Activated CD8-positive, alpha-beta memory T cell treated with anti-CD3 and anti-CD28 coated beads, Interleukin-2, amount 10 ng/mL, durations not matched to agents 7 days and 5 days (primary cell): Measurements from ENCODE around the gene TMEM229B. TPM values are rescaled to one million over a fixed set of nuclear protein-coding genes. Genes with fewer than 3 reads are reported as not detected.

Source experiments
- ATAC-seq: fragments of 150-1000 bp; cut with Tn5 transposase; one replicate; pipeline ENCODE4 v1.10.0; 2021; ENCODE audit warnings: moderate library complexity
- CTCF ChIA-PET: fragments of 350-600 bp; sonication (Branson Sonifier 250); formaldehyde crosslinking; loops from one replicate; lab custom pipeline; 2021; ENCODE audit warnings: antibody characterized with exemption; lab: Charles Lee
- DNase-seq: peaks from one replicate; pipeline ENCODE4 v3.0.0-alpha.2; 2020
- H3K27ac Mint-ChIP-seq: one replicate; pipeline ENCODE4 v1.8.0; 2021; ENCODE audit warnings: mild to moderate bottlenecking, mixed read lengths
- H3K27me3 Mint-ChIP-seq: one replicate; pipeline ENCODE4 v1.8.0; 2021; ENCODE audit warnings: mixed read lengths
- H3K36me3 Mint-ChIP-seq: one replicate; pipeline ENCODE4 v1.8.0; 2021; ENCODE audit warnings: mild to moderate bottlenecking, mixed read lengths
- H3K4me1 Mint-ChIP-seq: one replicate; pipeline ENCODE4 v1.8.0; 2021; ENCODE audit warnings: mixed read lengths
- H3K4me3 Mint-ChIP-seq: one replicate; pipeline ENCODE4 v1.8.0; 2021; ENCODE audit warnings: mild to moderate bottlenecking, moderate library complexity, mixed read lengths
- H3K9me3 Mint-ChIP-seq: one replicate; pipeline ENCODE4 v1.8.0; 2022; ENCODE audit warnings: low read depth, mixed read lengths
- total RNA-seq, 2 experiments: library from RNA; stranded (reverse); gene quantifications; one replicate each; pipeline ENCODE4 v1.2.3, GENCODE V29; 2021

The TMEM229B gene
- total RNA-seq, 2 experiments from 2014 or later = 5.1 to 7.0 TPM

GRCh38 chr14:67492538-67492937, 4.0 kb upstream of the TMEM229B start:
- CTCF ChIA-PET = no interaction called here
- peaks cover 12% of the 10 kb centered on the region for H3K27me3 Mint-ChIP-seq
- no peak overlapping the region for H3K4me3 Mint-ChIP-seq
- DNase-seq = no peak
- H3K9me3 Mint-ChIP-seq = peaks cover 15% of the 10 kb centered on the region
- H3K36me3 Mint-ChIP-seq = peaks cover 14% of the 10 kb centered on the region
- H3K4me1 Mint-ChIP-seq = peaks cover 28% of the 10 kb centered on the region
- no peak overlapping the region for H3K27ac Mint-ChIP-seq
- no peak for ATAC-seq

GRCh38 chr14:67491741-67492507, 3.4 kb upstream of the TMEM229B start:
- peaks cover 14% of the 10 kb centered on the region for H3K36me3 Mint-ChIP-seq
- CTCF ChIA-PET = no interaction called here
- peaks cover 12% of the 10 kb centered on the region for H3K27me3 Mint-ChIP-seq
- H3K9me3 Mint-ChIP-seq = peaks cover 15% of the 10 kb centered on the region
- DNase-seq (no peak), ATAC-seq (no peak)
- no peak overlapping the region for H3K27ac Mint-ChIP-seq
- peaks cover 28% of the 10 kb centered on the region for H3K4me1 Mint-ChIP-seq
- no peak overlapping the region for H3K4me3 Mint-ChIP-seq

- CTCF ChIA-PET = no interaction called here
- Mint-ChIP-seq H3K36me3 (peaks cover 19% of the 10 kb centered on the region), H3K27ac (no peak overlapping the region), H3K27me3 (peaks cover 12% of the 10 kb centered on the region), H3K4me1 (peaks cover 32% of the 10 kb centered on the region), H3K9me3 (peaks cover 15% of the 10 kb centered on the region), H3K4me3 (no peak overlapping the region)
- DNase-seq = no peak
- no peak for ATAC-seq
Observed at GRCh38 chr14:67491285-67491684, 2.8 kb upstream of the TMEM229B start.

GRCh38 chr14:67490196-67490595, 1.7 kb upstream of the TMEM229B start:
- Mint-ChIP-seq H3K27ac (no peak overlapping the region), H3K27me3 (peaks cover 12% of the 10 kb centered on the region)

GRCh38 chr14:67487332-67487731, 1.2 kb downstream of the TMEM229B start:
- Mint-ChIP-seq H3K4me3 (no peak overlapping the region), H3K4me1 (peaks cover 39% of the 10 kb centered on the region), H3K27me3 (peaks cover 12% of the 10 kb centered on the region), H3K36me3 (peaks cover 9% of the 10 kb centered on the region), H3K9me3 (no peaks in the 10 kb centered on the region), H3K27ac (no peak overlapping the region)
- CTCF ChIA-PET = interaction anchor here (1.1 to 2.7 kb wide), 4 partner anchors 61 to 128 kb away, joined by 3 to 13 read pairs (median 6); partner anchors contain the start of gene ATP6V1D
- no peak for ATAC-seq
- no peak for DNase-seq

More at GRCh38 chr14:67490196-67490595, 1.7 kb upstream of the TMEM229B start:
- H3K9me3 Mint-ChIP-seq = peaks cover 15% of the 10 kb centered on the region
- peaks cover 24% of the 10 kb centered on the region for H3K36me3 Mint-ChIP-seq
- CTCF ChIA-PET = interaction anchor here (0.7 kb wide), 1 partner anchor 24 kb away, joined by 3 read pairs; no protein-coding TSS in a partner anchor
- DNase-seq (no peak), ATAC-seq (no peak)
- peaks cover 37% of the 10 kb centered on the region for H3K4me1 Mint-ChIP-seq
- H3K4me3 Mint-ChIP-seq = no peak overlapping the region

GRCh38 chr14:67486890-67487289, 1.6 kb downstream of the TMEM229B start:
- CTCF ChIA-PET = interaction anchor here (1.2 to 2.7 kb wide), 3 partner anchors 60 to 127 kb away, joined by 3 to 13 read pairs (median 9); partner anchors contain the start of gene ATP6V1D
- DNase-seq = no peak
- H3K27me3 Mint-ChIP-seq = peaks cover 12% of the 10 kb centered on the region
- no peak overlapping the region for H3K4me3 Mint-ChIP-seq
- no peak for ATAC-seq
- no peak overlapping the region for H3K27ac Mint-ChIP-seq
- H3K9me3 Mint-ChIP-seq = no peaks in the 10 kb centered on the region
- peaks cover 9% of the 10 kb centered on the region for H3K36me3 Mint-ChIP-seq
- H3K4me1 Mint-ChIP-seq = peaks cover 39% of the 10 kb centered on the region

- no peaks in the 10 kb centered on the region for H3K9me3 Mint-ChIP-seq
- no peak for DNase-seq
- ATAC-seq = no peak
- H3K36me3 Mint-ChIP-seq = peaks cover 9% of the 10 kb centered on the region
- H3K27ac Mint-ChIP-seq = no peak overlapping the region
- no peak overlapping the region for H3K4me3 Mint-ChIP-seq
- H3K27me3 Mint-ChIP-seq = peaks cover 4% of the 10 kb centered on the region
- peaks cover 37% of the 10 kb centered on the region for H3K4me1 Mint-ChIP-seq
- CTCF ChIA-PET = no interaction called here
Observed at GRCh38 chr14:67485501-67486095, 2.9 kb downstream of the TMEM229B start.

- H3K4me1 Mint-ChIP-seq = peaks cover 25% of the 10 kb centered on the region
- CTCF ChIA-PET = no interaction called here
- H3K36me3 Mint-ChIP-seq = peaks cover 9% of the 10 kb centered on the region
Observed at GRCh38 chr14:67483579-67484285, 4.8 kb downstream of the TMEM229B start.

GRCh38 chr14:67482231-67483164, 6.0 kb downstream of the TMEM229B start:
- Mint-ChIP-seq H3K4me1 (peaks cover 13% of the 10 kb centered on the region), H3K4me3 (no peak overlapping the region), H3K36me3 (peaks cover 9% of the 10 kb centered on the region), H3K27ac (no peak overlapping the region), H3K27me3 (no peaks in the 10 kb centered on the region), H3K9me3 (no peaks in the 10 kb centered on the region)
- ATAC-seq (no peak), DNase-seq (no peak)
- CTCF ChIA-PET = interaction anchor here (0.7 to 1.3 kb wide), 2 partner anchors 35 to 88 kb away, joined by 3 to 5 read pairs; no protein-coding TSS in a partner anchor

More at GRCh38 chr14:67483579-67484285, 4.8 kb downstream of the TMEM229B start:
- Mint-ChIP-seq H3K9me3 (no peaks in the 10 kb centered on the region), H3K27me3 (no peaks in the 10 kb centered on the region), H3K4me3 (no peak overlapping the region), H3K27ac (no peak overlapping the region)
- DNase-seq (no peak), ATAC-seq (no peak)

GRCh38 chr14:67480011-67480410, 8.5 kb downstream of the TMEM229B start:
- Mint-ChIP-seq H3K27me3 (no peaks in the 10 kb centered on the region), H3K36me3 (no peaks in the 10 kb centered on the region)
- CTCF ChIA-PET = interaction anchor here (0.8 to 1.2 kb wide), 2 partner anchors 8 to 52 kb away, joined by 3 read pairs; partner anchors contain the start of gene TMEM229B

GRCh38 chr14:67478800-67479084, 9.8 kb downstream of the TMEM229B start:
- CTCF ChIA-PET = no interaction called here
- H3K27ac Mint-ChIP-seq = peak overlapping the region; percentile 8
- ATAC-seq (no peak), DNase-seq (no peak)
- no peaks in the 10 kb centered on the region for H3K36me3 Mint-ChIP-seq
- H3K27me3 Mint-ChIP-seq = no peaks in the 10 kb centered on the region
- no peak overlapping the region for H3K4me3 Mint-ChIP-seq
- no peaks in the 10 kb centered on the region for H3K4me1 Mint-ChIP-seq
- H3K9me3 Mint-ChIP-seq = no peaks in the 10 kb centered on the region

More at GRCh38 chr14:67480011-67480410, 8.5 kb downstream of the TMEM229B start:
- H3K4me1 Mint-ChIP-seq = peaks cover 2% of the 10 kb centered on the region
- H3K9me3 Mint-ChIP-seq = no peaks in the 10 kb centered on the region
- DNase-seq (no peak), ATAC-seq (no peak)
- H3K4me3 Mint-ChIP-seq = no peak overlapping the region
- no peak overlapping the region for H3K27ac Mint-ChIP-seq

GRCh38 chr14:67477926-67478799, 10.4 kb downstream of the TMEM229B start:
- Mint-ChIP-seq H3K9me3 (no peaks in the 10 kb centered on the region), H3K4me3 (no peak overlapping the region), H3K27ac (peak overlapping the region; percentile 8), H3K27me3 (no peaks in the 10 kb centered on the region), H3K36me3 (no peaks in the 10 kb centered on the region), H3K4me1 (no peaks in the 10 kb centered on the region)
- DNase-seq (no peak), ATAC-seq (no peak)
- CTCF ChIA-PET = interaction anchor here (0.8 kb wide), 1 partner anchor 40 kb away, joined by 3 read pairs; no protein-coding TSS in a partner anchor
